GM10248 (cell line): ENCODE measurements around the gene NFKBIA.
"Not testable (repeated sequence)": the region's sequence is repeated elsewhere in the genome, so short reads cannot be mapped to it uniquely, and the experiment has no call there.

ENCODE experiments used
- CTCF ChIA-PET: fragments of 300-600 bp; sonication (Branson Sonifier 250); formaldehyde crosslinking; extraction: SDS; loops from one replicate; lab custom pipeline; 2021; ENCODE audit warnings: antibody characterized with exemption; lab: Yijun Ruan, JAX
- POLR2A ChIA-PET: fragments of 350-650 bp; sonication (Branson Sonifier 250); formaldehyde crosslinking; extraction: SDS; loops from one replicate; lab custom pipeline; 2020; ENCODE audit warnings: antibody characterized with exemption; lab: Yijun Ruan, JAX
- DNase-seq: peaks from one replicate; pipeline ENCODE4 v3.0.0; 2012; ENCODE audit errors: extremely low spot score
- CTCF ChIP-seq: IDR thresholded peaks from 2 replicates; pipeline ENCODE4 v1.5.1; 2012; ENCODE audit warnings: mild to moderate bottlenecking, low read depth; ENCODE audit errors: extremely low read depth, missing control alignments, control extremely low read depth

The NFKBIA gene

GRCh38 chr14:35401422-35402265 lies 2.9 kb downstream of the NFKBIA start:
- ChIA-PET CTCF (interaction anchor here (1.0 to 6.3 kb wide), 5 partner anchors 10 to 261 kb away, joined by 3 to 74 read pairs (median 3); no protein-coding TSS in a partner anchor), POLR2A (interaction anchor here (0.6 to 4.5 kb wide), 7 partner anchors 62 to 690 kb away, joined by 3 to 41 read pairs (median 4); partner anchors contain the start of gene FAM177A1)
- TF ChIP-seq CTCF, result no peak
- DNase-seq, result no peak

DNA sequence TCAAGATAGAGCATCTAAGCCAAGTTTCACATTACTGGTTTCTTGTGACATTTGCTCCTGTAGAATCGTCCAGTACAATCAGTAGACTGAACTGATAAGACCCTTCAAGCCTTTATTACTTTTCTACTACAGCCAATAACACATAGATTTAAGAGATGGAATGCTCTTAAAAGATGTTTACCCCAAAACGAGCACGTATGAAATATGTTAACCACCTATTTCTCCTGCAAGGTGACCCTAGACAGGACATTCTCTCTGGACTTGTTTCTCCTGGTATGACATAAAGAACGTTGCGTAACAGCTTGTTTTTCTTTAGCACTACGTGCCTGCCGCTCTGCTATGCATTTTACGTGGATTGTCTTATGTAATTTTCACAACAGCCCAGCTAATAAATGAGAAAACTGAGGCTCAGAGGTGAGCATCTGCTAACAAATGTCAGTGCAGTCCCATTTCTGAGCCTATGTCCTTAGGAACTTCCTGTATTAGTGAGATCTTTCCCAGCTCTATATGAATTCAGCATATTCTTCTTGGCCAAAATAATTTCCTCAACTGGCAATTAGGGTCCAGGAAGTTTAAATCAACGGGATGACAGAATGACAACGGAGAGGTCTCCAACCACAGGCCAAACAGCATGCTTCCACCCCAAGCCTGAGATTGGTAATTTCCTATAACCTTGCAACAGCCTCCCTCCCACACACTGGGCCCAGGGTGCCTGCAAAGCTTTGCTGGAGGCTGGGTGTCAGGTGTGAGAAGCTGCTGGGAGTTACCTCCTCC lies 3.7 kb downstream of the NFKBIA start:
- TF ChIP-seq CTCF, result no peak
- CTCF ChIA-PET, result interaction anchor here (0.8 to 6.3 kb wide), 2 partner anchors 12 to 260 kb away, joined by 3 to 74 read pairs; no protein-coding TSS in a partner anchor
- DNase-seq, result no peak
- POLR2A ChIA-PET, result interaction anchor here (0.6 to 4.5 kb wide), 2 partner anchors 114 to 165 kb away, joined by 6 to 41 read pairs; no protein-coding TSS in a partner anchor

DNA sequence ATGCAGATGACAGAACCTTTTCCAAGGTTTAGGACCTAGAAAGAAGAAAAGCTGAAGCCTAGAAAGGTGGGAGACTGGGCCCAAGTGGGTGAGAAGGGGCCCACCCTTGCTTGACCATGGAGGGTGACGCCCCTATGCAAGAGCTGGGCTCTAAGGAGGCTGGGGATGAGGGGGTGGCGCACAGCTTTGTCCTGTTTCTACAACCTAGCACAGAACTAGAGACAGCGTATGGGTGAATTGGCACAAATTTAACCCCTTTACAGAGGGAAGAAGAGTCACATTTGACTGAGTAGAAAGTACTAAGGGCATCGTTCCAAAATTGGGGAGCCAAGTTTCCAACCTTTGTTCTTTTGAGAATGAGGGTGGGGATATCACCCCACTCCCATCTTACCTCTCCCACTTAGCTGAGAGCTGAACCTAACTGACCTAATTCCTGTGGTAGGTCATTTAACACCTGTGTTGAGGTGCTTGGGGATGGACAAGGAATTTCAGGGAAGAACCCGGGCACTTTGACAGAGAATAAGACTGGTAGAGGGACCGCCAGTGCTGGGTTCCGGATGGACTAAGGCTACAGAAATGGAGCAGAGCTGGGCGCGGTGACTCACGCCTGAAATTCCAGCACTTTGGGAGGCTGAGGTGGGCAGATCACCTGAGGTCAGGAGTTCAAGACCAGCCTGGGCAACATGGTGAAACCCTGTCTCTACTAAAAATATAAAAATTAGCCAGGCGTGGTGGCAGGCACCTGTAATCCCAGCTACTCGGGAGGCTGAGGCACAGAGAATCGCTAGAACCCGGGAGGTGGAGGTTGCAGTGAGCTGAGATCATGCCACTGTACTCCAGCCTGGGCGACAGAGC lies 5.2 kb downstream of the NFKBIA start:
- DNase-seq, result no peak
- TF ChIP-seq CTCF, result no peak
- POLR2A ChIA-PET, result interaction anchor here (0.6 to 1.3 kb wide), 5 partner anchors 17 to 258 kb away, joined by 3 to 6 read pairs (median 5); no protein-coding TSS in a partner anchor
- CTCF ChIA-PET, result interaction anchor here (1.2 kb wide), 1 partner anchor 258 kb away, joined by 3 read pairs; no protein-coding TSS in a partner anchor

GRCh38 chr14:35398071-35398584 lies 6.4 kb downstream of the NFKBIA start:
- DNase-seq, result no peak
- no peak for TF ChIP-seq CTCF
- ChIA-PET CTCF (interaction anchor here (0.7 to 1.3 kb wide), 4 partner anchors 8 to 257 kb away, joined by 3 read pairs; no protein-coding TSS in a partner anchor), POLR2A (interaction anchor here (1.0 kb wide), 1 partner anchor 113 kb away, joined by 6 read pairs; no protein-coding TSS in a partner anchor)

- CTCF ChIA-PET, POLR2A ChIA-PET, DNase-seq: not testable (repeated sequence)
Observed at GRCh38 chr14:35396610-35397009, 7.9 kb downstream of the NFKBIA start.

GRCh38 chr14:35395283-35395682 lies 9.3 kb downstream of the NFKBIA start:
- TF ChIP-seq CTCF, result no peak
- ChIA-PET CTCF (no interaction called here), POLR2A (no interaction called here)
- no peak for DNase-seq
